HepG2 (cell line): Measurements from ENCODE around the gene ZFP36L2. TPM values are rescaled to one million over a fixed set of nuclear protein-coding genes. Genes with fewer than 3 reads are reported as not detected.

Experiments used
- HHEX ChIP-seq: IDR thresholded peaks from 2 replicates; pipeline ENCODE4 v1.6.1; 2016; ENCODE audit warnings: control low read depth
- JUN ChIP-seq: sonication (generic); formaldehyde crosslinking; IDR thresholded peaks from 2 replicates; pipeline ENCODE4 v1.4.0; 2020; ENCODE audit warnings: mild to moderate bottlenecking, missing genetic modification reagents
- KDM1A ChIP-seq: IDR thresholded peaks from 2 replicates; pipeline ENCODE4 v1.6.1; 2016; ENCODE audit warnings: missing compliant biosample characterization
- MAF1 ChIP-seq: sonication (generic); formaldehyde crosslinking; IDR thresholded peaks from 2 replicates; pipeline ENCODE4 v1.5.0; 2020; ENCODE audit warnings: missing genetic modification reagents, borderline replicate concordance
- MNT ChIP-seq: fragments of 450-650 bp; IDR thresholded peaks from 2 replicates; pipeline ENCODE4 v1.6.1; 2016
- PAF1 ChIP-seq: IDR thresholded peaks from 2 replicates; pipeline ENCODE4 v1.6.1; 2016; ENCODE audit warnings: missing genetic modification reagents, missing compliant biosample characterization
- PHF8 ChIP-seq: sonication (generic); formaldehyde crosslinking; IDR thresholded peaks from 2 replicates; pipeline ENCODE4 v1.5.0; 2020; ENCODE audit warnings: missing genetic modification reagents
- PLRG1 ChIP-seq: fragments of 450-650 bp; conservative IDR thresholded peaks from 2 replicates; pipeline ENCODE4 v1.6.1; 2016
- RNF2 ChIP-seq: fragments of 450-650 bp; conservative IDR thresholded peaks from 2 replicates; pipeline ENCODE4 v1.6.1; 2016; ENCODE audit warnings: low read depth
- SIX1 ChIP-seq: sonication (generic); formaldehyde crosslinking; IDR thresholded peaks from 2 replicates; pipeline ENCODE4 v1.4.0; 2020; ENCODE audit warnings: missing genetic modification reagents, borderline replicate concordance
- SNAPC5 ChIP-seq: sonication (generic); formaldehyde crosslinking; IDR thresholded peaks from 2 replicates; pipeline ENCODE4 v1.8.1; 2023; ENCODE audit warnings: mild to moderate bottlenecking, missing genetic modification reagents, borderline replicate concordance
- SRY ChIP-seq: sonication (generic); formaldehyde crosslinking; IDR thresholded peaks from 2 replicates; pipeline ENCODE4 v1.8.0; 2022; ENCODE audit warnings: mild to moderate bottlenecking, missing genetic modification reagents
- STAG1 ChIP-seq: sonication (generic); formaldehyde crosslinking; IDR thresholded peaks from 2 replicates; pipeline ENCODE4 v1.4.0; 2020; ENCODE audit warnings: missing genetic modification reagents
- TCF7 ChIP-seq: sonication (generic); IDR thresholded peaks from 2 replicates; pipeline ENCODE4 v1.6.1; 2016; ENCODE audit warnings: antibody characterized with exemption, low read depth
- ZBTB1 ChIP-seq: sonication (generic); formaldehyde crosslinking; IDR thresholded peaks from 2 replicates; pipeline ENCODE4 v1.4.0; 2020; ENCODE audit warnings: missing genetic modification reagents, borderline replicate concordance
- ZFYVE20 ChIP-seq: sonication (generic); formaldehyde crosslinking; IDR thresholded peaks from 2 replicates; pipeline ENCODE4 v1.8.0; 2023; ENCODE audit warnings: low read depth, mild to moderate bottlenecking, moderate library complexity, missing genetic modification reagents, borderline replicate concordance
- ZNF230 ChIP-seq: sonication (generic); formaldehyde crosslinking; IDR thresholded peaks from 2 replicates; pipeline ENCODE4 v1.4.0; 2020; ENCODE audit warnings: mild to moderate bottlenecking, missing genetic modification reagents
- ZNF431 ChIP-seq: sonication (generic); formaldehyde crosslinking; IDR thresholded peaks from 2 replicates; pipeline ENCODE4 v1.9.0; 2022; ENCODE audit warnings: missing genetic modification reagents, low read depth, mild to moderate bottlenecking, borderline replicate concordance
- ZNF451 ChIP-seq: sonication (generic); formaldehyde crosslinking; IDR thresholded peaks from 2 replicates; pipeline ENCODE4 v1.5.0; 2020; ENCODE audit warnings: mild to moderate bottlenecking, missing genetic modification reagents
- ZNF543 ChIP-seq: sonication (generic); formaldehyde crosslinking; IDR thresholded peaks from 2 replicates; pipeline ENCODE4 v1.4.0; 2020; ENCODE audit warnings: mild to moderate bottlenecking, missing genetic modification reagents
- ZNF552 ChIP-seq: sonication (generic); formaldehyde crosslinking; IDR thresholded peaks from 2 replicates; pipeline ENCODE4 v1.9.0; 2022; ENCODE audit warnings: missing genetic modification reagents, mild to moderate bottlenecking, borderline replicate concordance
- ZNF570 ChIP-seq: sonication (generic); formaldehyde crosslinking; IDR thresholded peaks from 2 replicates; pipeline ENCODE4 v1.4.0; 2020; ENCODE audit warnings: mild to moderate bottlenecking, missing genetic modification reagents, borderline replicate concordance
- ZNF724P ChIP-seq: sonication (generic); formaldehyde crosslinking; IDR thresholded peaks from 2 replicates; pipeline ENCODE4 v1.8.0; 2022; ENCODE audit warnings: missing genetic modification reagents, borderline replicate concordance
- ZNF775 ChIP-seq: sonication (generic); formaldehyde crosslinking; IDR thresholded peaks from 2 replicates; pipeline ENCODE4 v1.4.0; 2020; ENCODE audit warnings: missing genetic modification reagents, mild to moderate bottlenecking, moderate library complexity, borderline replicate concordance
- ZNF782 ChIP-seq: sonication (generic); formaldehyde crosslinking; IDR thresholded peaks from 2 replicates; pipeline ENCODE4 v1.4.0; 2020; ENCODE audit warnings: missing genetic modification reagents, mild to moderate bottlenecking, borderline replicate concordance
- ZNF878 ChIP-seq: sonication (generic); formaldehyde crosslinking; IDR thresholded peaks from 2 replicates; pipeline ENCODE4 v1.8.1; 2023; ENCODE audit warnings: mild to moderate bottlenecking, missing genetic modification reagents, moderate library complexity
- polyA plus RNA-seq, 8 experiments: library from polyadenylated mRNA; depleted of rRNA in 3 of 8; stranded (reverse) in 7 of 8; unstranded in 1 of 8; fragments of >200 nt; fragmentation: Illumina TruSeq in 4 of 8; extraction: Trizol in 4 of 8; gene quantifications; 2 replicates each; pipeline versions ENCODE4 v1.2.1 to v1.2.3, GENCODE V29; 2011 to 2016; ENCODE audit warnings: low read depth in 4 of 8, missing spikeins in 1 of 8, mixed read lengths in 1 of 8; ENCODE audit not compliant: insufficient read depth in 1 of 8
- total RNA-seq, 5 experiments: library from RNA; depleted of rRNA; stranded (reverse); fragments of >200 nt; fragmentation: Illumina TruSeq; extraction: Trizol; gene quantifications; 2 replicates each; pipeline ENCODE4 v1.2.3, GENCODE V29; 2016; ENCODE audit warnings: low read depth in 1 of 5

Gene ZFP36L2
- total and polyA plus RNA-seq, 2 of the 13 experiments (the other 11 are each of a cell fraction or from before 2014, with no cell fraction given): 11.2 to 21.8 TPM

DNA sequence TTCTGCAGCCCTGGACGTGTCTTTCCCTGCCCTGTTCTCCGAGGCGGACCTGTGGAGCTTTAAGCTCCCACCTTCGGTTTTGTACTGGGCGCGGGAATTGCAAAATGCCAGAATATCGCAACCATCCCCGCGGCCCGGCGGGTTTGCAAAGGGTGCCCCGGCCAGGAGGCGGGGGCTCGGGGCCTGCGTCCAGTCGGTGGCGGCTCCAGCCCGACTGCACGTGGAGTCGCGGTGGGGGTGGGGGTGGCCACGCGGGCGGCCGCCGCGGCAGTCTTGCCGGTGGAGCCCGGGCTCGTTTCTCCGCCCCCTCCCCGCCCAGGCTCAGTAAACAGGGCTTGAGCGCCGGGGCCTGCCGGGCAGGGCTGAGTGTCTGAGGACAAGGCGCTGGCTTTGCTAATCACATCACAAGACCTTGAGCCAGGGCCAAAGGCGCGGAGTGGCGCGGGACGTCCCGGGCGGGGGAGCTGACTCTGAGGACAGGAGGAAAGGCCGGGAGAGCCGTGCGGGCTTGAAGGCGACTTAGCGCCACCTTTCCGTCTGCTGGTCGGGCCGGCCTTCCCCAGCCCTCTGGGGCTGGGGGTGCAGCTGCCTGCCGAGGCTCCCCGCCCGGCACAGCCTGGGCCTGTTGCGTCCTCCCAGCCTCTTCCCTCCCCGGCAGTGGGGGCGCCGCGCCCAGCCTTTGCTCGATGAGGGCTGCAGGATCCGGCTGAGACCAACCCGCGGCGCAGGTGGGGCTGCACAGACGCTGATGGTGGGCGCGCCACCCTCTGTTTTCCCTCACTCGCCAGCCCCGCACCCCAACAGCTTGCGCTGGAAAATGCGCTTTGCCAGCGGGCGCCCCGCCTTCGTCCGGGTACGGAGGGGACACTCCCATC, 786 bp upstream of the ZFP36L2 start (continued):
- peak; percentile 66 for TF ChIP-seq PHF8 (CRISPR knock-in tag)
- TF ChIP-seq ZNF230 (CRISPR knock-in tag): peak; percentile 24; the same call in 1 of the 2 replicates
- TF ChIP-seq ZNF431 (CRISPR knock-in tag): no peak
- TF ChIP-seq SIX1 (CRISPR knock-in tag): no peak; the same call in 1 of the 2 replicates
- peak; percentile 44; the same call in 1 of the 2 replicates for TF ChIP-seq RNF2
- TF ChIP-seq ZNF878 (CRISPR knock-in tag): no peak
- TF ChIP-seq STAG1 (CRISPR knock-in tag): peak; percentile 69
- TF ChIP-seq JUN (CRISPR knock-in tag): no peak
- TF ChIP-seq ZNF724P (CRISPR knock-in tag): peak; percentile 88; the same call in 1 of the 2 replicates
- TF ChIP-seq PAF1 (CRISPR knock-in tag): no peak
- peak; percentile 57; the same call in 1 of the 2 replicates for TF ChIP-seq TCF7
- no peak for TF ChIP-seq ZBTB1 (CRISPR knock-in tag)
- peak; percentile 92 for TF ChIP-seq ZNF451 (CRISPR knock-in tag)
- peak; percentile 85 for TF ChIP-seq MNT
- 0 out of 2 replicates have a peak, but pooled peaks have one; percentile 27 for TF ChIP-seq ZNF570 (CRISPR knock-in tag)
- peak; percentile 20; the same call in 1 of the 2 replicates for TF ChIP-seq ZFYVE20 (CRISPR knock-in tag)
- peak; percentile 25; the same call in 1 of the 2 replicates for TF ChIP-seq MAF1 (CRISPR knock-in tag)
- TF ChIP-seq SRY (CRISPR knock-in tag): no peak; the same call in none of the 2 replicates
- TF ChIP-seq PLRG1: no peak
- TF ChIP-seq ZNF552 (CRISPR knock-in tag): peak; percentile 58; the same call in 1 of the 2 replicates
- TF ChIP-seq SNAPC5 (CRISPR knock-in tag): no peak
- TF ChIP-seq ZNF782 (CRISPR knock-in tag): peak; percentile 92
- 0 out of 2 replicates have a peak, but pooled peaks have one; percentile 67 for TF ChIP-seq ZNF775 (CRISPR knock-in tag)
- TF ChIP-seq ZNF543 (CRISPR knock-in tag): peak; percentile 67
- TF ChIP-seq KDM1A: no peak; the same call in 1 of the 2 replicates
- TF ChIP-seq HHEX (CRISPR knock-in tag): no peak
